ENCODE results near the gene TMEM255B.

Gene TMEM255B

DNA sequence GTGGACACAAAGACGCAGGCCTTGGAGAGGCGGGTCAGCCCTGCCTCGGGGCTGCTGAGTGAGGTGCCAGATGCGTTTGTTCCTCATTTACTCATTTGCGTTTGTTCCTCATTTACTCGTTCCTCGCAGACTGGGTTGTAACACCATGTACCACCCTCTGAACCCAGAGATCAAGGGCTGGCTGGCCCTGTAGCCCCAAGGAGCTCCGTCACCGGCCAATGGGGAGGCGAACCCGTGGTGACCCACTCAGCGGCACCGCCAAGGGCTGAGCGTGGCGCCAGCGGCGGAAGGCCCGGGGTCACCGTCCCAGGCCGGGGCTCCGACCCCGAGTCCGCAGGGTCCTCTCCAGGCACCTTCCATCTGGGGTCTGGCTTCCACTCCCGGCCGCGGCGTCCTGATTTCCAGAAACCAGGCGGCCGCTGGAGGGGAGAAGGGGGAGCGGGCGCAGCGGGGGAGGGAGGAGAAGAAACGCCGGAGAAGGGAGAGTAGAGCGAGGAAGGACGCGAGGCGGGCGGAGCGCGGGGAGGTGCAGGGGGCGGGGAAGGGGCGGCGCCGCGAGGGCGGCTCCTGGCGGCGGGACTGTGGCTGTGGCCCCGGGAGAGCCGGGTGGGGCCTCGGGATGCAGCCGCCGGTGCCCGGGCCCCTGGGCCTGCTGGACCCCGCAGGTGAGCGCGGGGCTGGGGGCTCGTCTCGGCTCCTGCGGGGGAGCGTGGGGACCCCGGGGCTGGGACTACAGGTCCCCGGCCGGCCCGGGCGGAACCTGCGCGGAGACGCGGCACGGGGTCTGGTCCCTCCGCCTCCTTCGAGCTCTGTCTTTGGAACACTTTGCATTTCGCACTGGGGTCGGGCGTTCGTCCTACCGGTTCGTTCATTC is at the start of gene TMEM255B:
Gene TMEM255B, plus strand, starts transcription at position 576 of the 874 bp plus-strand sequence. Its CDS starts 44 bp downstream, at position 620.
- peak; percentile 55 to 56 for DNase-seq (ENCODE audit: low read depth in 1 of 2, low spot score in 1 of 2)

DNA sequence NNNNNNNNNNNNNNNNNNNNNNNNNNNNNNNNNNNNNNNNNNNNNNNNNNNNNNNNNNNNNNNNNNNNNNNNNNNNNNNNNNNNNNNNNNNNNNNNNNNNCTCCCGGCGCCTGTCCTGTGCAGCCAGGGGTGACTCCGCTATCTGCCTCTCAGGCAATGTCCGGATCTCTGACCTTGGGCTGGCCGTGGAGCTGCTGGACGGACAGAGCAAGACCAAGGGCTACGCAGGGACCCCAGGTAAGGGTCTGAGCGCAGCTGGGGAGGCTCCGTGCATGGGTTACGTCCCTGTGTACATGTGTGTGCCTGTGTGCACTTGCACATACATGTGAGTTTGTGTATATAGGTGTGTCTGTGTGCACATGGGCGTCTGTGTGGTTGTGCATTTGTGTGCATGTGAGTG is 36.1 kb upstream of the TMEM255B start:
- DNase-seq (ENCODE audit: low read depth in 1 of 2, low spot score in 1 of 2): no peak

DNA sequence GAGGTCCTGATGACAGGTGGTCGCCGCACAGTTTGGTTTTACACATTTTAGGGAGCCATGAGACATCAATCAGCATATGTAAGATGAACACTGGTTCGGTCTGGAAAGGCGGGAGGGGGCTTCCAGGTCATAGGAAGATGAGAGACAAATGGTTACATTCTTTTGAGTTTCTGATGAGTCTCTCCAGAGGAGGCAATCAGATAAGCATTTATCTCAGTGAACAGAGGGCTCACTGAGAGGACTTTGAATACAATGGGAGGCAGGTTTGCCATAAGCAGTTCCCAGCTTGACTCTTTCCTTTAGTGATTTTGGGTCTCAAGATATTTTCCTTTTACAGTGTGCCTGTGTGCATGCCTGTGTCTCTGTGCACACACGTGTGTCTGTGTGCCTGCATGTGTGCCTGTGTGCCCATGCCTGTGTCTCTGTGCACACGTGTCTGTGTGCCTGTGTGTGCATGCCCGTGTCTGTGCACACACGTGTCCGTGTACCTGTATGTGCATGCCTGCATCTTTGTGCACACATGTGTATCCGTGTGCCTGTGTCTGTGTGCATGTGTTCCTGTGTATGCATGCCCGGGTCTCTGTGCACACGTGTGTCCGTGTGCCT is 35.5 kb upstream of the TMEM255B start:
- DNase-seq (ENCODE audit: low read depth in 1 of 2, low spot score in 1 of 2): no peak

DNA sequence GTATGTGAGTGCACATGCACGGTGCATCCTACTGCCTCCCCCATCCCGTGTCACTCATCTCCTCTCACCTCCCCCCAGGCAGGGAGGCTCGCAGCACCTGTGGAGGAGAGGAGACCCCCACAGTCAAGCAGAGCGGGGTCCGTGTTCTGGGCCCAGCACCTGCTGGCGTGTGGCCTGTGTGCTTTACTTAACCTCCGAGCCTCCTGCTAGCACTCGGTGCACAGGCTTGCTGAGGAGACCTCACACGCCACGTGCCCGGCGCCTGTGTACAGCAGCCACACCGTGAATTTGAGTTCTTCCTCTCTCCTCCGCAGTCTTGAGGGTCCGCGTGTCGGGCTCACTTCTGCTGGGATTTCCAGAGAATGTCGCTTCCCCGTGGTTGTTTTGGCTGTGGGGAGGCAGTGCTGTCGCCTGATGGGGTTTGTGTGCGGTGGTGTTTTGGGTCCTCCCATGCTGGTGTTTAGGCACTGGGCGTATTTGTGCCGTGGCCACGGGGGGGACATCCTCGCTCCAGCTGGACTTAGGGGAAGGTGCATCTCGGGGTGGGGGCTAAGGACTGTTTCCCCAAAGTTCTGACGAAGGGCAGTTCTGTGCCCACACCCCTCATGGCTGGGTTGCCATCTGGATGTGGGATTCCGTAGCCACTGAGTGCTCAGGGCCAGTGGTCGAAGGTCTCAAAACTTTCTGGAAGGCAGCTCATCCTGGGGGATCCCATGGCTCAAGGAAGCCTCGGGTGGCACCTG is 34.8 kb upstream of the TMEM255B start:
- DNase-seq (ENCODE audit: low read depth in 1 of 2, low spot score in 1 of 2): no peak

DNA sequence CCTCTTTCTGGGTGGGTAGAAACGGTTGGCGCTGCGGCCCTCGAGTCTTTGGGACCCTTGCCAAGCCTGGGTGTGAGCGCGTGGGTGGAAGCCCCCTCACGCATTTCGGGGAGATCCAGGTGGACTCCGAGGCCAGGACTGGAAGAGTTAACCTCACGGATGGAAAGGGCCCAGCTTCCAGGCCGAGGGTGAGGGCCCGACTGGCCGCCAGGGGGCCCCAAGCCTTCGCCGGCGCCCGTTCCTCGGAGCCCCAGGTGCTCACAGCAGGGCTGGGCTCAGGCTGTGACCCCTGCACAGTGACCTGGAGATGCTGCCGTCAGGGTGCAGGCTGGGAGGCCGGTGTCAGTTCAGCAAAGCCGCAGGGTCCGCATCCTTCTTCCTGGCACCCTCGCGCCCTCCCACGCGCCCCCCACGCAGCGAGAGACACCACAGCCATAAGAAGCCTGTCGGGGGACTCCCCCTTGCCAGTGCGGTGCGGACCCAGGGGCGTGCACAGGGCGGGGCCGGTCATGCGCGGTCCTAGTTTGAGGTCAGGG is 34.2 kb upstream of the TMEM255B start:
- DNase-seq (ENCODE audit: low read depth in 1 of 2, low spot score in 1 of 2): peak; percentile 67 to 82

DNA sequence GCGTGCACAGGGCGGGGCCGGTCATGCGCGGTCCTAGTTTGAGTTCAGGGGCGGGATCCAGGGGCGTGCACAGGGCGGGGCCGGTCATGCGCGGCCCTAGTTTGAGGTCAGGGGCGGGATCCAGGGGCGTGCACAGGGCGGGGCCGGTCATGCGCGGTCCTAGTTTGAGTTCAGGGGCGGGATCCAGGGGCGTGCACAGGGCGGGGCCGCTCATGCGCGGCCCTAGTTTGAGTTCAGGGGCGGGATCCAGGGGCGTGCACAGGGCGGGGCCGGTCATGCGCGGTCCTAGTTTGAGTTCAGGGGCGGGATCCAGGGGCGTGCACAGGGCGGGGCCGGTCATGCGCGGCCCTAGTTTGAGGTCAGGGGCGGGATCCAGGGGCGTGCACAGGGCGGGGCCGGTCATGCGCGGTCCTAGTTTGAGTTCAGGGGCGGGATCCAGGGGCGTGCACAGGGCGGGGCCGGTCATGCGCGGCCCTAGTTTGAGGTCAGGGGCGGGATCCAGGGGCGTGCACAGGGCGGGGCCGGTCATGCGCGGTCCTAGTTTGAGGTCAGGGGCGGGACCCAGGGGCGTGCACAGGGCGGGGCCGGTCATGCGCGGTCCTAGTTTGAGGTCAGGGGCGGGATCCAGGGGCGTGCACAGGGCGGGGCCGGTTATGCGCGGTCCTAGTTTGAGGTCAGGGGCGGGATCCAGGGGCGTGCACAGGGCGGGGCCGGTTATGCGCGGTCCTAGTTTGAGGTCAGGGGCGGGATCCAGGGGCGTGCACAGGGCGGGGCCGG is 33.5 kb upstream of the TMEM255B start:
- DNase-seq (ENCODE audit: low read depth in 1 of 2, low spot score in 1 of 2): peak; percentile 54 to 67

DNA sequence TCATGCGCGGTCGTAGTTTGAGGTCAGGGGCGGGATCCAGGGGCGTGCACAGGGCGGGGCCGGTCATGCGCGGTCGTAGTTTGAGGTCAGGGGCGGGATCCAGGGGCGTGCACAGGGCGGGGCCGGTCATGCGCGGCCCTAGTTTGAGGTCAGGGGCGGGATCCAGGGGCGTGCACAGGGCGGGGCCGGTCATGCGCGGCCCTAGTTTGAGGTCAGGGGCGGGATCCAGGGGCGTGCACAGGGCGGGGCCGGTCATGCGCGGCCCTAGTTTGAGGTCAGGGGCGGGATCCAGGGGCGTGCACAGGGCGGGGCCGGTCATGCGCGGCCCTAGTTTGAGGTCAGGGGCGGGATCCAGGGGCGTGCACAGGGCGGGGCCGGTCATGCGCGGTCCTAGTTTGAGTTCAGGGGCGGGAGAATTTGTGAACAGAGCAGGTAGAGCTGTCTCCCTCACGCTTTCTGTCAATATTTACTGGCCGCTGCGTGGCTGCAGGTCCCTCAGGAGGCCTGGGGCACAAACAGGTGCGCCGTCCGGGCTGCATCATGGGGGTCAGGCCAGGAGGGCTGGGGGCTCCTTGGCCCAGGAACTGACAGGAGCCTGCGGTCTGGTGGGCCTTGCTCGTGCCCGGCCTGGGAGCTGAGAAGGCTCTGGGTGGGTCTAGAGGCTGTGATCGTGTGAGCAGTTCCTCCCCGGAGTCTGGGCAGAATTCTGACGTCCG is 32.8 kb upstream of the TMEM255B start:
- DNase-seq (ENCODE audit: low read depth in 1 of 2, low spot score in 1 of 2): peak in 1 of 2 donors; percentile 25

DNA sequence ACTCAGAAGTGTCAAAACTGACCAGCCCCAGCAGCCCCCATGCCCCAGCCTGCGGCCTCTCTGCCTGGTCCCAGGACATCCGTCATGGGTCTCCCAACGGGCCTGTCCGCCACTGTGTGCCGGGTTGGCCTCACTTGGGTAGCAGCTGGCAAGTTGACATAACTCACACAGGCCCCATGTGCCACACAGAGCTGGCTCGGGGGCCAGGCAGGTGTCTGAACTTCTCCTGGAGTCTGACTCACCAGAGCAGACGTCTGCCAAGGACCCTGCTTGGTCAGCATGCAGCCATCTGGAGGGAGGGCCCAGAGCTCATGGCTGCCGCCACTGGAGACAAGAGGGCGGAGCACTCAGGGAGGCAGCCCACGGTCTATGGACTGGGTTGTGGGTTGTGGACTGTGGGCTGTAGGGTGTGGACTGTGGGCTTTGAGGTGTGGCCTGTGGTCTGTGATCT is 32.0 kb upstream of the TMEM255B start:
- DNase-seq (ENCODE audit: low read depth in 1 of 2, low spot score in 1 of 2): no peak

DNA sequence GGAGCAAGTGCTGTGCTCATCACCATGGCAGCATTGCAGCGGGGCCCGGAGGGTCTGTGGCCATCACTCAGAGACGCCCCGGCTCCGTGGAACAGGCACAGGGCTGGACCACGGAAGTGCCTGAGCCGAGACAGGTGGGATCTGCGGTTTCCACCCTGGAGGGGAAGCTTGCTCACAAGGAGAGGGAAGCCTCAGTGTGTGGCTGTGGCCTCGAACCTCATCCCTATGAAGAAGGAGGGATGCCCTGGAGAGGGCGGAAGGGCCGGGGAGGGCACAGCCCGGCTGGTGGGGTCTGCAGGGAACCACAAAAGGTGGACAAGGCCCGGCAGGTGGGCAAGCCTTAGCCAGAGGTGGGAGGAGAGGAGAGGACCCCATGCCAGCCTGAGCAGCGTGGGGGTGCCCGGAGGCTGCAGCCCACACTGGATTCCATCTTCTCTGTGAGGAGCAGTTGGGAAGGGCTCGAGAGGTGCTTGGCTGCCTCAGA is 30.4 kb upstream of the TMEM255B start:
- DNase-seq (ENCODE audit: low read depth in 1 of 2, low spot score in 1 of 2): no peak

DNA sequence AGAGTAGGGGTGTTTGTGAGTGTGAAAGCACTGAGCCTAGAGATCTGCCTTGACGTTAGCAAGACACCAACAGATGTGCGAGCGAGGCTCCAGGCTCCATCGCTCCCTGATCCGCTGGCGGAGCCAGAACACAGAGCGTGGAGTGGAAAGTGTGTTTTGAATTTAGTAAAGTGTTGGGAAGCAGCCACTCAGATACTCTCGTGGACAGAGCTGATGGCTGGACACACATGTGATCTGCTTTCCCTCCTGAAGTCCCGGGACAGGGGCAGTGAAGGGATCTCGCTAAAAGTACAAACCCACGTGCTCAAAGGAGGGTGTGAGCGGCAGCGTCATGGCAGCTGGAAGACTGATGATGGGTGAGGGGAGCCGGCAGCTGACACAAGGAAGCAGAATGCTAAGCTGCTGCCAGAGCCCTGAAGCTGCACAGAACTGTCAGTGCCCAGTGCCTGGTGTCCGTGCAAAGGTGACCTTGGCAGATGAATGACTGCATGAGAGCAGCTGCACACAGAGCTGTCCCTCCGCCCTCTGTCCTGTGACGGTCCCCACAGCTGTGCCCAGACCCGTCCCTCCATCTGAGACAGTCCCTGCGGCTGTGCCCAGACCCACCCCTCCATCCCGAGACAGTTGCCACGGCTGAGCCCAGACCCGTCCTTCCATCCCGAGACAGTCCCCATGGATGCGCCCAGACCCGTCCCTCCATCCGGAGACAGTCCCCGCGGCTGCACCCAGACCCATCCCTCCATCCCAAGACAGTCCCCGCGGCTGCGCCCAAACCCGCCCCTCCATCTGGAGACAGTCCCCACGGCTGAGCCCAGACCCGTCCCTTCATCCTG is 29.6 kb upstream of the TMEM255B start:
- no peak for DNase-seq (ENCODE audit: low read depth in 1 of 2, low spot score in 1 of 2)

DNA sequence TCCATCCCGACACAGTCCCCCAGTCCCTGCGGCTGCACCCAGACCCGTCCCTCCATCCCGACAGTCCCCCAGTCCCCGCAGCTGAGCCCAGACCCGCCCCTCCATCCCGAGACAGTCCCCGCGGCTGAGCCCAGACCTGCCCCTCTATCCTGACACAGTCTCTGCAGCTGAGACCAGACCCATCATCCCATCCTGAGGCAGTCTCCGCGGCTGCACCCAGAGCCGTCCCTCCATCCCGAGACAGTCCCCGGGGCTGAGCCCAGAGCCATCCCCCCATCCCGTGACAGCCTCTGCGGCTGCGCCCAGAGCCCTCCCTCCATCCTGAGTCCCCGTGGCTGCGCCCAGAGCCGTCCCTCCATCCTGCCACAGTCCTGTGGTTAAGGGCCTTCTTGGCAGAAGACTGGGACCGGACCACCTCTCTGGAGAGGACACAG is 28.8 kb upstream of the TMEM255B start:
- no peak for DNase-seq (ENCODE audit: low read depth in 1 of 2, low spot score in 1 of 2)

DNA sequence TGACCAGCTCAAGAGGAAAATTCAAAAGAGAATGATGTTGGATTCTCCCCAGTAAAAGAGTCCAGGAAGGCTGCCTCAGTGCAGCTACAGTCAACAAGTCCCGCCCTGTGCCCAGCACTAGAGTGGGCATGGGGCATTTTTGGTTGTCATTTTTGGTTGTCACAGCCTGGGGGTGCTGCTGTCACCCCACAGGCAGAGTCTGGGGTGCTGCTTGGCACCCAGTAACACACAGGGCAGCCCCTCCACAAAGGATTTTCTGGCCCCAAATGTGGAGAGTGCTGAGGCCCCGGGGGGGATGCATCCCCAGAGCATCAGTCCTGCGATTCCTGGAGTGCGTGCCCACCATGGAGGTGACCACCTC is 28.2 kb upstream of the TMEM255B start:
- DNase-seq (ENCODE audit: low read depth in 1 of 2, low spot score in 1 of 2): no peak

DNA sequence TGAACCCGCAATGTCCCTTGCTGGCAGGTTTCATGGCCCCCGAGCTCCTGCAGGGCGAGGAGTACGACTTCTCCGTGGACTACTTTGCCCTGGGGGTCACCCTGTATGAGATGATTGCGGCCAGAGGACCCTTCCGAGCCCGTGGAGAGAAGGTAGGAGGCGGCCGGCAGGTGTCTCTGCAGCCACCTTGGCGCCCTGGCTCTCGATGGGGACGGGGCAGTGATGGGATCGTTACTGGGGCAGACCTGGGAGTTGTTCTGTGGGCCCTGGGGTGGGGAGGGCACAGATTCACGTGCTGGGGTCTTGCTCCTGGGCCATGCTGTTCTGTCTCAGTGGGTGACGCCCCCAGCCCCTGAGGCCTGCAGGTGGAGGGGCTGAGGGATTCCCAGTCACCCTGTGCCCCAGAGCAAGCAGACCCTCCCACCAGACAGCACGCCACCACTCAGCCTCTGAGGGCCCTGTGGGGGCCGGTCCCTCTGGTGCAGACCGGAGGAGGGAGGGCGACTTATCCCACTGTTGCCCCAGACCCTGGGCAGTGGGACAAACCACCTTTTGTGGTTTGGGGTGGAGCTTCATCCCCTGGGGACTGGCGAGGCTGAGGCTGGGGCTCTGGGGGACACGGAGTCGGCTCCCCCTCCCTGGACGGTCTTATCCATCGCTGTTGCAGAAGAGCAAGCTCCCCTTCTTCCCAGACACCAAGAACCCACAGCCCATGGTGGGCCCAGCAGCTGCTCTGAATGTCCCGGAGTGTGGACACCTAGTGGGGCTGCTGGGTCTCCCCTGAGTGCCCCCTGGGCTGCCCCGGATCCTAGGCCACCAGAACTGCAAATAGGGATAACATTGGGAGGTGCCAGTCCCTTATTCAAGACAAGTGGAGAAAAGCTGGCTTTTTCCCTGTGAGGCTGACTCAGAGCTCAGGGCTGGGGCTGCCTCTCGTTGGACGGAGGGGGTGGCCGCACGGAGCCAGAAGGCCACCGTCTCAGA is 27.5 kb upstream of the TMEM255B start:
- DNase-seq (ENCODE audit: low read depth in 1 of 2, low spot score in 1 of 2): no peak

DNA sequence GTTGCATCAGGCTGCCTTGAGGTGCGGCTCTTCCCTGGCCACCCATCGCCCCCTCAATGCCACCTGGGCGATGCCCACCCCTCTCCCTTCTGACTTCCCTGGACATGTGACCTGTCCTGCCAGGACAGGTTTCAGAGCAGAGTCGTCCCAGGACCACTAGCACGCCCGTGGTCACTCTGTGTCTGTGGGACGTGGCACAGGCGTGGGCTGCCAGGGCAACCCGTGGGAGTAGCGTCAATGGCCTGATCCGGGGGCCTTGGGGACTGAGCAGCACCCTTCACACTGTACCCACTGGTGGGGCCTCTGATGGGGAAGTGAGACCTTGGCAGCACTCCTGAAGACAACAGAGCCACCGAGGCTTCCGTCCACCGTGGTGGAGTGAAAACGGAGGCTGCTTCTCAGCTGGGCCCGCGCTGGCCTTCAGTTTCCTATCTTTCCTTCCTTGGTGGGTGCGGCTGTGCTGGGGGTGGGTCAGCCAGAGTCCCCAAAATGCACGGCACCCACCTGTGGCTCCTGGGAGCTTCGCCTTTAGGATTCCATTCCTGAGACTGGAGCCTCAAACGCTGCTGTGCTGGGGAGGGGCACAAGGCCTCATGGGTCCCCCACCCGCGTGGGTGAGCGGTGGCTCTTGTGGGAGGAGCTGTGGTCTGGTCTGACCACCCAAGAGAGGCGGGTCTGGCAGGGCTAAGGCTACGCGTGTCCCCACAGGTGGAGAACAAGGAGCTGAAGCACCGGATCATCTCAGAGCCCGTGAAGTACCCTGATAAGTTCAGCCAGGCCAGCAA is 26.7 kb upstream of the TMEM255B start:
- DNase-seq (ENCODE audit: low read depth in 1 of 2, low spot score in 1 of 2): no peak

DNA sequence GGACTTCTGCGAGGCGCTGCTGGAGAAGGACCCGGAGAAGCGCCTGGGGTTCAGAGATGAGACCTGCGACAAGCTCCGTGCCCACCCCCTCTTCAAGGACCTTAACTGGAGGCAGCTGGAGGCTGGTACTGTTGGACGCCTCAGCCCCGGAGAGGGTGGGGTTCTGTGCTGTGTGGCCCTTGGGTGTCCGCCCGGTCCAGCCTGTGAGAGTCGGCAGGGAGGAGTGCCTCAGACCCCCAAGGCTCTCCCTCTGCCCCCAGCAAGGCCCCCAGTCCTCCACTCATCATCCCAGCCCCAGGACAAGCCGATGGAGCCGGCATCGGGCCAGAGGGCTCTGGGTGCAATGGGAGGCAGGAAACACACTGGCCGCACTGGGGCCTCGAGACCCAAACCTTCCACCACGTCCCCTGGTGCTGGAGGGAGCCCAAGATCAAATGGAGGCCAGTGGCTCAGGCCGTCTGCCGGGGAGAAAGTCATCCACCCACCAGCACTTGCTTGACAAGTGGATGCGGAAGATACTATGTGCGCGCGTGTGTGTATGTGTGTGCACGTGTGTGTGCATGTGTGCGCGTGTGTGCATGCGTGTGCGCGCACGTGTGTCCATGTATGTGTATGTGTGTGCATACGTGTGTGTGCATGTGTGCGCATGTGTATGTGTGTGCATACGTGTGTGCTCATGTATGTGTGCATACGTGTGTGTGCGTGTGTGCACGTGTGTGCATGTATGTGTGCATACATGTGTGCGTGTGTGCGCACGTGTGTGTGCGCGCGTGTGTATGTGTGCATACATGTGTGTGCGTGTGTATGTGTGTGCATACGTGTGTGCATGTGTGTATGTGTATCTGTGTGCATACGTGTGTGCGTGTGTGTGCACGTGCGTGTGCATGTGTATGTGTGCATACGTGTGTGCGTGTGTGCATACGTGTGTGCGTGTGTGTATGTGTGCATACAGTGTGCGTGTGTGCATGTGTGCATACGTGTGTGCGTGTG is 25.8 kb upstream of the TMEM255B start:
- DNase-seq (ENCODE audit: low read depth in 1 of 2, low spot score in 1 of 2): no peak
